H1 (cell line): Measurements from ENCODE around the gene TRAF6.

Source experiments
- CBX8 ChIP-seq: fragments of 300-800, 300-1000 bp; sonication (generic); IDR thresholded peaks from 2 replicates; pipeline ENCODE4 v1.7.1; 2016; ENCODE audit warnings: low read depth, low read length, borderline replicate concordance
- CHD1 ChIP-seq: IDR thresholded peaks from 2 replicates; pipeline ENCODE4 v1.6.1; 2012; ENCODE audit warnings: low read depth, low read length, improper control_type of control experiment
- CREB1 ChIP-seq: IDR thresholded peaks from 2 replicates; pipeline ENCODE4 v1.6.1; 2012; ENCODE audit warnings: inconsistent platforms
- CTCF ChIP-seq, 3 experiments: IDR thresholded peaks; 1 replicate in 2 of 3; 2 replicates in 1 of 3; pipeline versions ENCODE4 v1.5.1 to v1.6.1; 2011; ENCODE audit warnings: low read length in 3 of 3, mild to moderate bottlenecking in 3 of 3, inconsistent platforms in 2 of 3, low read depth in 1 of 3, moderate library complexity in 1 of 3; ENCODE audit not compliant: insufficient read depth in 1 of 3; ENCODE audit errors: control extremely low read depth in 1 of 3
- EGR1 ChIP-seq: IDR thresholded peaks from 2 replicates; pipeline ENCODE4 v1.6.1; 2011; ENCODE audit warnings: low read depth, low read length, borderline replicate concordance
- EP300 ChIP-seq, 2 experiments: IDR thresholded peaks; 1 replicate in 1 of 2; 2 replicates in 1 of 2; pipeline ENCODE4 v1.6.1; 2011 to 2012; ENCODE audit warnings: low read depth in 2 of 2, low read length in 2 of 2, mild to moderate bottlenecking in 2 of 2, borderline replicate concordance in 1 of 2, inconsistent platforms in 1 of 2, moderate library complexity in 1 of 2
- EZH2 ChIP-seq: fragments of 200-600 bp; sonication (generic); IDR thresholded peaks from 2 replicates; pipeline ENCODE4 v1.7.1; 2012; ENCODE audit warnings: low read depth, mild to moderate bottlenecking, moderate library complexity, low read length, inconsistent platforms; ENCODE audit not compliant: severe bottlenecking
- KDM5A ChIP-seq: fragments of 200-600 bp; IDR thresholded peaks from 2 replicates; pipeline ENCODE4 v1.7.1; 2012; ENCODE audit warnings: mild to moderate bottlenecking, low read length, inconsistent platforms, mixed read lengths
- MAX ChIP-seq: IDR thresholded peaks from 2 replicates; pipeline ENCODE4 v1.6.1; 2012; ENCODE audit warnings: inconsistent platforms
- SP1 ChIP-seq: IDR thresholded peaks from 2 replicates; pipeline ENCODE4 v1.6.1; 2011; ENCODE audit warnings: low read depth, low read length
- TBP ChIP-seq: IDR thresholded peaks from 2 replicates; pipeline ENCODE4 v1.6.1; 2011; ENCODE audit warnings: low read depth, low read length, improper control_type of control experiment
- TCF12 ChIP-seq: IDR thresholded peaks from 2 replicates; pipeline ENCODE4 v1.6.1; 2011; ENCODE audit warnings: low read depth, mild to moderate bottlenecking, low read length
- ZNF274 ChIP-seq: IDR thresholded peaks from 2 replicates; pipeline ENCODE4 v1.7.0; 2012; ENCODE audit warnings: low read length, borderline replicate concordance; ENCODE audit errors: extremely low read depth
- TF ChIP-seq, protein P1 (sequence below): IDR thresholded peaks from 2 replicates; pipeline ENCODE4 v1.6.1; 2012; ENCODE audit warnings: low read length, inconsistent platforms

DNA sequence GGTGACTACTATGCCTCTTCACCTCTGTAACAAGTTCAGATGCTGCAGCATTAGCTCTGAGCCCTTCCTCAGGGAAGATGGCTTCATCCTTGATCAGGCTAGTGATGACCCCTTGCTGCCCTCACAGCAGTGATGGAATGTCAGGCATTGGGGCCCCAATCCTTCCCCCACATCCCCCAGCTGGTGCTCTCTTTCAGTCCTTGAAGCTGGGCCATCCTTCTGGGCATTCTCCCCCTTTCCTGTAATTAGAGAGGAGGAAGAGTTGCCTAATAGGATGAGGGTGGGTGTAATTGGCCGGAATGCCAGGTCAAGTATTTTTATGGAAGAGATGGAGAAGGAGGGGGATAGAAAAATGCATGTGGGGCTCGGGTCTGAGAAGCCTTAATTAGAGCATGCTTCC lies 62.6 kb downstream of the TRAF6 start:
- no peak for TF ChIP-seq CTCF (IDR thresholded peaks at IDR 0.05; ENCODE audit: control extremely low read depth in 1 of 3, insufficient read depth in 1 of 3, low read depth in 1 of 3, low read length in 3 of 3)
- TF ChIP-seq CHD1, result no peak
- no peak for TF ChIP-seq KDM5A
- TF ChIP-seq SP1, result no peak
- TF ChIP-seq CBX8, result no peak
- TF ChIP-seq, protein P1, sequence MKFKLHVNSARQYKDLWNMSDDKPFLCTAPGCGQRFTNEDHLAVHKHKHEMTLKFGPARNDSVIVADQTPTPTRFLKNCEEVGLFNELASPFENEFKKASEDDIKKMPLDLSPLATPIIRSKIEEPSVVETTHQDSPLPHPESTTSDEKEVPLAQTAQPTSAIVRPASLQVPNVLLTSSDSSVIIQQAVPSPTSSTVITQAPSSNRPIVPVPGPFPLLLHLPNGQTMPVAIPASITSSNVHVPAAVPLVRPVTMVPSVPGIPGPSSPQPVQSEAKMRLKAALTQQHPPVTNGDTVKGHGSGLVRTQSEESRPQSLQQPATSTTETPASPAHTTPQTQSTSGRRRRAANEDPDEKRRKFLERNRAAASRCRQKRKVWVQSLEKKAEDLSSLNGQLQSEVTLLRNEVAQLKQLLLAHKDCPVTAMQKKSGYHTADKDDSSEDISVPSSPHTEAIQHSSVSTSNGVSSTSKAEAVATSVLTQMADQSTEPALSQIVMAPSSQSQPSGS, result no peak
- no peak for TF ChIP-seq EGR1
- no peak for TF ChIP-seq TCF12
- TF ChIP-seq ZNF274, result no peak
- no peak for TF ChIP-seq MAX
- TF ChIP-seq TBP, result no peak
- no peak for TF ChIP-seq EP300 (IDR thresholded peaks at IDR 0.05; ENCODE audit: borderline replicate concordance in 1 of 2, low read depth in 2 of 2, low read length in 2 of 2)
- no peak for TF ChIP-seq CREB1
- no peak for TF ChIP-seq EZH2
